Mucosa of stomach (tissue), 1 donor: Measurements from ENCODE around the gene DIP2B.

Source experiments
- H3K27me3 ChIP-seq: one replicate; pipeline ENCODE4 v1.7.0; 2013; ENCODE audit warnings: mild to moderate bottlenecking, low read length; ENCODE audit not compliant: control insufficient read depth, insufficient read depth
- H3K36me3 ChIP-seq: one replicate; pipeline ENCODE4 v1.7.0; 2013; ENCODE audit warnings: low read length; ENCODE audit not compliant: control insufficient read depth, insufficient read depth
- H3K4me1 ChIP-seq: one replicate; pipeline ENCODE4 v1.7.0; 2013; ENCODE audit warnings: mild to moderate bottlenecking, low read length; ENCODE audit not compliant: control insufficient read depth, insufficient read depth
- H3K4me3 ChIP-seq: one replicate; pipeline ENCODE4 v1.7.0; 2013; ENCODE audit warnings: low read length
- H3K9ac ChIP-seq: one replicate; pipeline ENCODE4 v1.7.0; 2013; ENCODE audit warnings: mild to moderate bottlenecking, low read length, moderate library complexity
- H3K9me3 ChIP-seq: one replicate; pipeline ENCODE4 v1.7.0; 2013; ENCODE audit warnings: mild to moderate bottlenecking, low read length, moderate library complexity; ENCODE audit not compliant: control insufficient read depth
- donor health status: Pancreatic carcinoma.

DIP2B gene

GRCh38 chr12:50720501-50720900 lies 215.7 kb downstream of the DIP2B start:
- no peaks in the 10 kb centered on the region for H3K27me3 ChIP-seq
- no peak overlapping the region for H3K4me3 ChIP-seq
- peaks cover 10% of the 10 kb centered on the region for H3K36me3 ChIP-seq
- H3K9me3 ChIP-seq, result no peaks in the 10 kb centered on the region
- no peak overlapping the region for H3K9ac ChIP-seq
- no peaks in the 10 kb centered on the region for H3K4me1 ChIP-seq

GRCh38 chr12:50723865-50724264 lies 219.1 kb downstream of the DIP2B start:
- Histone ChIP-seq H3K4me1 (no peaks in the 10 kb centered on the region), H3K9ac (no peak overlapping the region), H3K9me3 (no peaks in the 10 kb centered on the region), H3K27me3 (no peaks in the 10 kb centered on the region), H3K36me3 (peaks cover 10% of the 10 kb centered on the region), H3K4me3 (no peak overlapping the region)

- H3K9me3 ChIP-seq, result no peaks in the 10 kb centered on the region
- no peaks in the 10 kb centered on the region for H3K4me1 ChIP-seq
- no peak overlapping the region for H3K9ac ChIP-seq
- no peak overlapping the region for H3K4me3 ChIP-seq
- no peaks in the 10 kb centered on the region for H3K27me3 ChIP-seq
- H3K36me3 ChIP-seq, result peaks cover 10% of the 10 kb centered on the region
Measured at GRCh38 chr12:50725011-50725942, 220.5 kb downstream of the DIP2B start.

- H3K27me3 ChIP-seq, result no peaks in the 10 kb centered on the region
- H3K4me3 ChIP-seq, result no peak overlapping the region
- peaks cover 15% of the 10 kb centered on the region for H3K36me3 ChIP-seq
- H3K9ac ChIP-seq, result no peak overlapping the region
- no peaks in the 10 kb centered on the region for H3K4me1 ChIP-seq
- H3K9me3 ChIP-seq, result no peaks in the 10 kb centered on the region
Measured at GRCh38 chr12:50727466-50727865, 222.7 kb downstream of the DIP2B start.

GRCh38 chr12:50728417-50728816 lies 223.6 kb downstream of the DIP2B start:
- peaks cover 15% of the 10 kb centered on the region for H3K36me3 ChIP-seq
- H3K4me3 ChIP-seq, result no peak overlapping the region
- H3K4me1 ChIP-seq, result no peaks in the 10 kb centered on the region
- no peak overlapping the region for H3K9ac ChIP-seq
- H3K27me3 ChIP-seq, result no peaks in the 10 kb centered on the region
- H3K9me3 ChIP-seq, result no peaks in the 10 kb centered on the region

- no peak overlapping the region for H3K4me3 ChIP-seq
- no peaks in the 10 kb centered on the region for H3K27me3 ChIP-seq
- H3K4me1 ChIP-seq, result no peaks in the 10 kb centered on the region
- H3K9ac ChIP-seq, result no peak overlapping the region
- H3K36me3 ChIP-seq, result peaks cover 14% of the 10 kb centered on the region
- no peaks in the 10 kb centered on the region for H3K9me3 ChIP-seq
Measured at GRCh38 chr12:50728841-50729240, 224.1 kb downstream of the DIP2B start.

- Histone ChIP-seq H3K27me3 (no peaks in the 10 kb centered on the region), H3K4me1 (no peaks in the 10 kb centered on the region), H3K36me3 (peaks cover 10% of the 10 kb centered on the region), H3K4me3 (no peak overlapping the region), H3K9me3 (no peaks in the 10 kb centered on the region), H3K9ac (no peak overlapping the region)
Measured at GRCh38 chr12:50732591-50732990, 227.8 kb downstream of the DIP2B start.

GRCh38 chr12:50733706-50734105 lies 228.9 kb downstream of the DIP2B start:
- Histone ChIP-seq H3K4me1 (no peaks in the 10 kb centered on the region), H3K4me3 (no peak overlapping the region), H3K36me3 (peaks cover 10% of the 10 kb centered on the region), H3K27me3 (no peaks in the 10 kb centered on the region), H3K9ac (no peak overlapping the region), H3K9me3 (no peaks in the 10 kb centered on the region)

GRCh38 chr12:50734409-50735263 lies 229.9 kb downstream of the DIP2B start:
- Histone ChIP-seq H3K27me3 (no peaks in the 10 kb centered on the region), H3K9ac (no peak overlapping the region), H3K4me3 (no peak overlapping the region), H3K4me1 (no peaks in the 10 kb centered on the region), H3K36me3 (peaks cover 14% of the 10 kb centered on the region), H3K9me3 (no peaks in the 10 kb centered on the region)

GRCh38 chr12:50739611-50740010 lies 234.8 kb downstream of the DIP2B start:
- peaks cover 19% of the 10 kb centered on the region for H3K36me3 ChIP-seq

GRCh38 chr12:50740307-50740706 lies 235.5 kb downstream of the DIP2B start:
- no peak overlapping the region for H3K4me3 ChIP-seq
- no peaks in the 10 kb centered on the region for H3K4me1 ChIP-seq
- H3K27me3 ChIP-seq, result no peaks in the 10 kb centered on the region
- H3K9ac ChIP-seq, result no peak overlapping the region
- peaks cover 19% of the 10 kb centered on the region for H3K36me3 ChIP-seq
- H3K9me3 ChIP-seq, result no peaks in the 10 kb centered on the region

More at GRCh38 chr12:50739611-50740010, 234.8 kb downstream of the DIP2B start:
- Histone ChIP-seq H3K27me3 (no peaks in the 10 kb centered on the region), H3K9me3 (no peaks in the 10 kb centered on the region), H3K4me3 (no peak overlapping the region), H3K4me1 (no peaks in the 10 kb centered on the region), H3K9ac (no peak overlapping the region)

GRCh38 chr12:50742776-50743175 lies 238.0 kb downstream of the DIP2B start:
- H3K9ac ChIP-seq, result no peak overlapping the region
- no peak overlapping the region for H3K4me3 ChIP-seq
- no peaks in the 10 kb centered on the region for H3K9me3 ChIP-seq
- H3K27me3 ChIP-seq, result no peaks in the 10 kb centered on the region
- H3K36me3 ChIP-seq, result peaks cover 19% of the 10 kb centered on the region
- no peaks in the 10 kb centered on the region for H3K4me1 ChIP-seq
